Breast epithelium (tissue), 4 donors: ENCODE results near the gene DERL3. TPM values are rescaled to one million over a fixed set of nuclear protein-coding genes. Genes with fewer than 3 reads are reported as not detected.

ENCODE experiments used
- DNase-seq, 2 donors: peaks; one replicate each; pipeline ENCODE4 v3.0.0-alpha.2; 2019; ENCODE audit warnings: low spot score in 2 of 2
- H3K27ac ChIP-seq, 2 donors: fragments of 200-600 bp; sonication (generic) in 1 of 2; one replicate each; pipeline ENCODE4 v1.5.1; 2016 to 2019; ENCODE audit warnings: mild to moderate bottlenecking in 1 of 2
- H3K27me3 ChIP-seq, 2 donors: fragments of 200-600 bp; sonication (generic) in 1 of 2; one replicate each; pipeline versions ENCODE4 v1.5.1 to v1.6.0; 2017 to 2019; ENCODE audit warnings: control low read depth in 1 of 2, mild to moderate bottlenecking in 1 of 2
- H3K36me3 ChIP-seq: fragments of 200-600 bp; one replicate; pipeline ENCODE4 v1.5.1; 2019
- H3K4me1 ChIP-seq, 2 donors: fragments of 200-600 bp; sonication (generic); one replicate each; pipeline ENCODE4 v1.5.1; 2016 to 2019; ENCODE audit warnings: control low read depth in 1 of 2
- H3K4me3 ChIP-seq, 3 donors: fragments of 200-600 bp; sonication (generic); 1 replicate in 2 of 3; 2 replicates in 1 of 3; pipeline ENCODE4 v1.5.1; 2016 to 2019; ENCODE audit warnings: mild to moderate bottlenecking in 3 of 3, moderate library complexity in 2 of 3
- H3K9me3 ChIP-seq, 2 donors: fragments of 200-600 bp; sonication (generic) in 1 of 2; one replicate each; pipeline ENCODE4 v1.5.1; 2016 to 2019; ENCODE audit warnings: control low read depth in 1 of 2
- CTCF ChIP-seq, 3 donors: fragments of 450-650 bp; IDR thresholded peaks; one replicate each; pipeline ENCODE4 v1.5.1; 2016 to 2017; ENCODE audit warnings: antibody characterized with exemption in 3 of 3, mild to moderate bottlenecking in 3 of 3, moderate library complexity in 3 of 3
- POLR2A ChIP-seq: fragments of 450-650 bp; IDR thresholded peaks from one replicate; pipeline ENCODE4 v1.6.1; 2016; ENCODE audit warnings: antibody characterized with exemption, mild to moderate bottlenecking, moderate library complexity
- POLR2AphosphoS5 ChIP-seq, 3 donors: sonication (generic); formaldehyde crosslinking; IDR thresholded peaks; one replicate each; pipeline ENCODE4 v1.6.1; 2017; ENCODE audit warnings: antibody characterized with exemption in 3 of 3
- intact Hi-C: fragments of 100-400 bp; cut with DNase I; formaldehyde crosslinking; loops from one replicate; pipeline ENCODE4 v1.15.1; 2023; ENCODE audit warnings: low total_unique reads
- total RNA-seq, 3 donors: library from RNA; depleted of rRNA; stranded (reverse); fragments of >200 nt; gene quantifications; one replicate each; pipeline ENCODE4 v1.1.0, GENCODE V29; 2016

Gene DERL3
- total RNA-seq, 3 donors from 2014 or later, result 0.48 to 6.6 (median 2.8) TPM

- H3K27ac ChIP-seq, result peak overlapping the region; percentile 99
- intact Hi-C loops, result no loop called here
- no peak for TF ChIP-seq POLR2AphosphoS5 (IDR thresholded peaks at IDR 0.05)
- TF ChIP-seq POLR2A, result no peak
- no peak for TF ChIP-seq CTCF (IDR thresholded peaks at IDR 0.05)
Observed at GRCh38 chr22:23787910-23788309, 50.9 kb downstream of the DERL3 start.

GRCh38 chr22:23787600-23787896 lies 51.3 kb downstream of the DERL3 start:
- H3K27ac ChIP-seq, result peak overlapping the region; percentile 99
- intact Hi-C loops, result no loop called here
- H3K27me3 ChIP-seq, result no peaks in the 10 kb centered on the region
- no peaks in the 10 kb centered on the region for H3K36me3 ChIP-seq
- peak overlapping the region; percentile 86 to 94 (median 89) for H3K4me3 ChIP-seq
- TF ChIP-seq POLR2A, result no peak
- TF ChIP-seq POLR2AphosphoS5 (IDR thresholded peaks at IDR 0.05), result no peak
- no peak for TF ChIP-seq CTCF (IDR thresholded peaks at IDR 0.05)
- H3K4me1 ChIP-seq, result peaks cover 3 to 5% of the 10 kb centered on the region in 2 donors
- no peaks in the 10 kb centered on the region for H3K9me3 ChIP-seq
- no peak for DNase-seq

More at GRCh38 chr22:23787910-23788309, 50.9 kb downstream of the DERL3 start:
- Histone ChIP-seq H3K4me3 (peak overlapping the region; percentile 86 to 94 (median 89)), H3K9me3 (no peaks in the 10 kb centered on the region), H3K27me3 (no peaks in the 10 kb centered on the region), H3K4me1 (peaks cover 3 to 5% of the 10 kb centered on the region in 2 donors), H3K36me3 (no peaks in the 10 kb centered on the region)
- DNase-seq, result no peak

GRCh38 chr22:23786752-23787599 lies 51.8 kb downstream of the DERL3 start, which contains the start of gene SMARCB1:
TSS of gene SMARCB1 (plus strand) at chr22:23786966. CDS start at chr22:23787170, 204 bp downstream.
- DNase-seq, result peak; percentile 80 to 86
- peak within 1 kb of the TSS; percentile 86 to 94 (median 89) for H3K4me3 ChIP-seq
- H3K27ac ChIP-seq, result peak within 1 kb of the TSS; percentile 99
- peaks cover 3 to 5% of the 10 kb centered on the region in 2 donors for H3K4me1 ChIP-seq
- intact Hi-C loops, result no loop called here
- no peaks in the 10 kb centered on the region for H3K36me3 ChIP-seq
- TF ChIP-seq POLR2A, result peak; percentile 35
- no peak for TF ChIP-seq CTCF (IDR thresholded peaks at IDR 0.05)
- TF ChIP-seq POLR2AphosphoS5 (IDR thresholded peaks at IDR 0.05), result peak; percentile 22 to 82 (median 64)
- H3K9me3 ChIP-seq, result no peaks in the 10 kb centered on the region
- no peaks in the 10 kb centered on the region for H3K27me3 ChIP-seq

- peak overlapping the region; percentile 99 for H3K27ac ChIP-seq
- H3K36me3 ChIP-seq, result no peaks in the 10 kb centered on the region
- no peak for DNase-seq
- peak overlapping the region; percentile 86 to 94 (median 89) for H3K4me3 ChIP-seq
- TF ChIP-seq POLR2A (no peak), POLR2AphosphoS5 (IDR thresholded peaks at IDR 0.05) (no peak), CTCF (IDR thresholded peaks at IDR 0.05) (no peak)
- intact Hi-C loops, result no loop called here
- peaks cover 3 to 5% of the 10 kb centered on the region in 2 donors for H3K4me1 ChIP-seq
- no peaks in the 10 kb centered on the region for H3K9me3 ChIP-seq
- H3K27me3 ChIP-seq, result no peaks in the 10 kb centered on the region
Observed at GRCh38 chr22:23786261-23786710, 52.5 kb downstream of the DERL3 start.

Other genes starting within 250 kb of the DERL3 start
- gene DRICH1, start 206.7 kb downstream of the DERL3 start, total RNA-seq, result 1 to 10 TPM in 2 of 3 donors, not detected in 1; 1.0 to 1.3 TPM
- gene RGL4, start 148.0 kb downstream of the DERL3 start, total RNA-seq, result 1 to 10 TPM in 1 of 3 donors, not detected in 2; 2.0 TPM
- 1 to 10 TPM; 3.2 to 4.6 (median 4.1) TPM for gene ZNF70, start 87.9 kb downstream of the DERL3 start, total RNA-seq
- gene VPREB3, start 84.6 kb downstream of the DERL3 start, total RNA-seq, result not detected
- not detected for gene C22orf15, start 76.0 kb downstream of the DERL3 start, total RNA-seq
- gene CHCHD10, start 71.0 kb downstream of the DERL3 start, total RNA-seq, result 10 to 100 TPM in 2 of 3 donors, 1 to 10 TPM in 1; 5.6 to 22.8 (median 21.4) TPM
- 1 to 10 TPM; 1.9 to 6.2 (median 4.8) TPM for gene MMP11, start 66.2 kb downstream of the DERL3 start, total RNA-seq
- 10 to 100 TPM; 34.6 to 60.2 (median 50.1) TPM for gene SMARCB1, start 52.0 kb downstream of the DERL3 start, total RNA-seq
- 10 to 100 TPM; 10.2 to 17.0 (median 13.1) TPM for gene SLC2A11, start 18.9 kb upstream of the DERL3 start, total RNA-seq
- gene MIF, start 55.4 kb upstream of the DERL3 start, total RNA-seq, result 100 to 1,000 TPM; 191 to 466 (median 261) TPM
- gene GSTT2B, start 122.2 kb upstream of the DERL3 start, total RNA-seq, result 10 to 100 TPM in 1 of 3 donors, 1 to 10 TPM in 2; 4.3 to 16.1 (median 4.3) TPM
- 1 to 10 TPM in 2 of 3 donors, not detected in 1; 1.0 to 1.3 TPM for gene DDTL, start 127.9 kb upstream of the DERL3 start, total RNA-seq
- 100 to 1,000 TPM; 122 to 146 (median 136) TPM for gene DDT, start 135.4 kb upstream of the DERL3 start, total RNA-seq
- not detected for gene GSTT2, start 141.1 kb upstream of the DERL3 start, total RNA-seq
- gene GSTT4, start 166.4 kb upstream of the DERL3 start, total RNA-seq, result not detected
- gene CABIN1, start 172.3 kb upstream of the DERL3 start, total RNA-seq, result 10 to 100 TPM; 24.3 to 56.7 (median 50.8) TPM